ENCODE results near the gene CCDC83.
A peak's percentile ranks its signal among the peaks of the same experiment; 100 is the strongest.
"Not testable (repeated sequence)": the region's sequence is repeated elsewhere in the genome, so short reads cannot be mapped to it uniquely, and the experiment has no call there.

CCDC83 gene

GRCh38 chr11:85945296-85945695 lies 90.1 kb downstream of the CCDC83 start:
- DNase-seq (no peak), ATAC-seq (no peak)

- ATAC-seq (no peak), DNase-seq (no peak)
These were observed 90.6 kb downstream of the CCDC83 start for GRCh38 chr11:85945788-85946187.

DNA sequence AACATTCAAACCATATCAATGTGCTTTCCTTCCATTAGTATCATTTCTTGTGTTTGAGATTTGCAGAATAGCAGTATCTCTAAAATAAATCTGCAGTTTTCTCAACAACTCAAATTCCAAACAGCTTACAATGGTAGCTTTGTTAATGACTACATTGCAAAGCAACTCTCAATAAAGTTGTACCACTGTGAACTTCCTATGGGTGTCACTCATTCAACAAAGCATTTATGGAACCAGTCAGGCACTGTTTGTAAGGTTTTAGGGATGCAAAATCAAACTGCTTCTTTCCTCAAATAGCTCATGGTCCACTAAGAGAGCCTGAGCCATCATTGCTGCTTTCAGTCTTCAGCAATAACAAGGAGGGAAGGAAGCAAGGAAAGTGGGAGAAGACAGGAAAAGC lies 91.0 kb downstream of the CCDC83 start:
- ATAC-seq: no peak
- no peak for DNase-seq

DNA sequence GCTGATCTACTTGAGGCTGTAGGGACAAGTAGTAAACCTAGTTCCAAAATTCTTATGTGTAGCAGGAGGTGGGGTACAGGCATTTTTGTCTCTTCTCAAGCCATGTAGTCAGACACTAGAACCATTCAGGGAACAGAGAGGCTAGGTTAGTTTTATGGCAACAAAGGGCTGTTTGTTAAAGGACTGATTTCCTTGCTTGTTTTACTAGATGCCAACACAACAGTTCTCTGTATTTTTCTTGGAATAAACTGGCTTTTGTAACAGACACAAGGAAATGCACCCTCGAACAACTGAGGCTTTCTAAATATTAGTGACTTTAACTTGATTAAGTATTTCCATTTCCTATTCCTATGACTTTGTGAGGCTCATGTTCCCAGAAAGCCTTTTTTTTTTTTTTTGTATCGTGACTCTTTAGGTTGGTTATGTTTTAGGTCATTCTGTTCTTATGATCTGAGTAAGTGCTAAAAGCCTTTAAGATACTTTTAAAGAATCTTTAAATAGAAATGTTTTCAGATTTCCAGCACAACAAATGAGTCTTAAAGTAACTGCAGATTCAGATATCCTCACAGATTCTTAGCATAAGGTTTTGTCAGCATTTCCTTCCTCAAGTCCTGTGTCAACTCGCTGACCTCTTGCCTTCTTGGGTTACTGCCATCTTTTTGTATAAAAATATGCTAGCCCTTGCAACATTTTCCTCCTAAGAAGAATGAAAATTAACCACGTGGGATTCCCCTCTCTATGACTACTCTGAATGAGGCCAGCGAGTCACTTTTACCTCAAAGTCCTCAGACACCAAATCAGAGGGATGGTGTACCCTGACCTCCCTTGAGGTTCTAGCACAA lies 92.5 kb downstream of the CCDC83 start:
- DNase-seq (peak; percentile 35), ATAC-seq (peak; percentile 93)

DNA sequence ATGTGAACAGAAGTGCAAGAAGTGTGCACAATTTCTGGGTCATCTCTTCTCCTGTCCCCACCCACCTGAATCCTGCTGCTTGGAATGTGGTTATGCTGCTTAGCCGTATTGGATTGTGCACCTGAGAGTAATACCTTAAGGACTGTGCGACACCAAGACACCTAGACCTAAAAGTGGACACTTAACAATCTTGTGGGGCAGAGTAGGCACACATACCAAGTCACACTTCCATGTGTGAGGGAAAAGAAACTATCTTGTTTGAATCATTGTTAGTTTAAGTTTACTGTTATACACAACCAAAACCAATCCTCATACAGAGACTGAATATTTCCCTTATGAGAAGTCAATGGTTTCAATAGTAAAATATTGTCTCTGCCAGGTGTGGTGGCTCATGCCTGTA lies 93.7 kb downstream of the CCDC83 start:
- ATAC-seq (peak; percentile 17), DNase-seq (no peak)

GRCh38 chr11:85949798-85950197 lies 94.6 kb downstream of the CCDC83 start:
- ATAC-seq: no peak
- no peak for DNase-seq

DNA sequence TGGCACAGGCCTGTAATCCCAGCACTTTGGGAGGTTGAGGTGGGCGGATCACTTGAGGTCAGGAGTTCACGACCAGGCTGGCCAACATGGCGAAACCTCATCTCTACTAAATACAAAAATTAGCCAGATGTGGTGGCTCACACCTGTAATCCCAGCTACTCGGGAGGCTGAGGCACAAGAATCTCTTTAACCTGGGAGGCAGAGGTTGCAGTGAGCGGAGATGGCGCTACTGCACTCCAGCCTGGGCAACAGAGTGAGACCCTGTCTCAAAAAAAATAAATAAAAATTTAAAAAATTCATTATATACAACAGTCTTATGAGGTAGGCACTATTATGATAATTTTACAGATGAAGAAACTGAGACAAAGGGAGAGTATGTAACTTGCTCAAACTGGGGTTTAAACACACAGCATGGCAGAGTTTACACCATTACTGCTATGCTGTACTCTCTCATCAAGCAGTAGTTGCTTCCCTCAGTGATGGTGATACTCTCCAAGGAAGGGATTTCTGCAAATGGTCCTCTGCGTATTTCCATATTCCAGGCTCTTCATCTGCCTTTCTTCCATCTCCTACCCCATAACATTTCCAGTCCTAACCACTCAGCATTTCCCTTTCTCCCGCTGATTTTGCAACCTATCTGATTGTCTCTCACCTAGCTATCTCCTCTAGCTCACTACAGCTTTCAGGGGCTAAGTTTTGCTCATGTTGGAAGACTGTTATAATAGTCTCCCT lies 95.3 kb downstream of the CCDC83 start:
- no peak for DNase-seq
- ATAC-seq: no peak

DNA sequence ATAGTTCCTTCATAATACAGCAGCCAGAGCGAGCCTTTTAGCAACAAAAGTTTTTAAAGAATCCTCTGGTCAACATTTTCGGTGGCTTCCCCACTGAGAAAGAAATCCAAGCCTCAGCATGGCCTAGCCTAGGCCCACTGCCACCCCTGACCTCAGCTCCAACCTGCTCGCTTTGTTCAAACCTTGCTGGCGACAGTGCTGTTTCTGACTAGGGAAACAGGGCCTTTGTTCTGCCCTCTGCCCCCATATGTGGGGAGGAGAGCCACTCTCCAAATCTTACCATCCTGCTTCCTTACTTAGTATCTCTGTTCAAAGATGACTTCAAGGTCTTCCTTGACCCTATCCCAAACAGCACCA lies 95.8 kb downstream of the CCDC83 start:
- ATAC-seq (no peak), DNase-seq (no peak)

DNA sequence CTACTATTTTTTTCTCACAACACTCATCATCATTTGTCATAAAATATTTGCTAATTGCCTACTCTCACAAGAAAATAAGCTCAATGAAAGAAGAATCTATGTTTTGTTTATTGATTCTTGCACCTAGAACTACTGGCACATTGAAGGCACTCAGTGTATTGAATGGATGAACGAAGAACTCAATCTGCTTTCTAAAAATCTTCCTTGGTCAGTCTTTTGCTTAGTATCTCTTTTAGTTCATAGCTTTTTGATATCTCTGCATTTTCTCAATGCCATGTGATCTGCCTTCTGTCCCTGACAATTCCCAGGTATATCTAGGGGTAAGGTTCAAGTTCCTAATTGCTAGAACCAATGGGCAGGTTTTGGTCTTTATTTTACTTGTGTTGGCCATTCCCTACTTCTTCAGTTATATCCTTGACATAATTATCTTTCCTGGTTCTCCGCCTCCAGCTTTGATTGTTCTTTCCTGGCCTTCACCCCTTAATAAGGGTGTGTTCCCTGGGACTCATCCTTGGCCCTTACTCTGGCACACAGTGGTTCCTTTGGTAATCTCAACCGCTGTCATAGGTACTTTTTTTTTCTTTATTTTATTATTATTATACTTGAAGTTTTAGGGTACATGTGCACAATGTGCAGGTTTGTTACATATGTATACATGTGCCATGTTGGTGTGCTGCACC lies 96.4 kb downstream of the CCDC83 start:
- DNase-seq (no peak), ATAC-seq (no peak)

DNA sequence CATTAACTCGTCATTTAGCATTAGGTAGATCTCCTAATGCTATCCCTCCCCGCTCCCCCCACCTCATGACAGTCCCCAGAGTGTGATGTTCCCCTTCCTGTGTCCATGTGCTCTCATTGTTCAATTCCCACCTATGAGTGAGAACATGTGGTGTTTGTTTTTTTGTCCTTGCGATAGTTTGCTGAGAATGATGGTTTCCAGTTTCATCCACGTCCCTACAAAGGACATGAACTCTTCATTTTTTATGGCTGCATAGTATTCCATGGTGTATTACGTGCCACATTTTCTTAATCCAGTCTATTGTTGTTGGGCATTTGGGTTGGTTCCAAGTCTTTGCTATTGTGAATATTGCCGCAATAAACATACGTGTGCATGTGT lies 96.9 kb downstream of the CCDC83 start:
- not testable (repeated sequence) for DNase-seq, ATAC-seq

- DNase-seq (no peak), ATAC-seq (no peak)
These were observed 98.4 kb downstream of the CCDC83 start for GRCh38 chr11:85953491-85954143.

DNA sequence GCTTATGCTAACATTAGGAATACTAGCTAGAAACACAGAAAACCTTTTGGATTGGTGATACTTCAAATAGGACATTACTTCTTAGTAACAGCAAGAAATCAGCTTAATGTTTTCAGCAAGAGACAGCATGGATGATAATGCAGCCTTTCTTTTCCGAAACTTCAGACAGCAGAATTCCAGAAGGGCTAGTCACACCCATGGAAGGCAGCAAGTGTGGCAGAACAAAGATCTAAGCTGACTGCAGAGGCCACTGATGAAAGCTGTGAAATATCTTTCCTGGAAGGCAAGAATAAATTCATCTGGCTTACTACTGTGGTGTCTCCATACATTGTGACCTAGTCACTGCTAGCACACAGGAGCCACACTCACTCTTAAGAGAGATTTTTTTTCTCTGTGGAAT lies 100.3 kb downstream of the CCDC83 start:
- ATAC-seq: no peak

GRCh38 chr11:85960678-85961077 lies 105.5 kb downstream of the CCDC83 start:
- ATAC-seq (no peak), DNase-seq (no peak)

More for the DNA sequence above, 100.3 kb downstream of the CCDC83 start:
- no peak for DNase-seq

GRCh38 chr11:85961130-85961529 lies 105.9 kb downstream of the CCDC83 start:
- DNase-seq (no peak), ATAC-seq (no peak)

GRCh38 chr11:85961930-85962363 lies 106.8 kb downstream of the CCDC83 start:
- no peak for DNase-seq
- no peak for ATAC-seq

GRCh38 chr11:85965202-85965601 lies 110.0 kb downstream of the CCDC83 start:
- DNase-seq (no peak), ATAC-seq (no peak)

DNA sequence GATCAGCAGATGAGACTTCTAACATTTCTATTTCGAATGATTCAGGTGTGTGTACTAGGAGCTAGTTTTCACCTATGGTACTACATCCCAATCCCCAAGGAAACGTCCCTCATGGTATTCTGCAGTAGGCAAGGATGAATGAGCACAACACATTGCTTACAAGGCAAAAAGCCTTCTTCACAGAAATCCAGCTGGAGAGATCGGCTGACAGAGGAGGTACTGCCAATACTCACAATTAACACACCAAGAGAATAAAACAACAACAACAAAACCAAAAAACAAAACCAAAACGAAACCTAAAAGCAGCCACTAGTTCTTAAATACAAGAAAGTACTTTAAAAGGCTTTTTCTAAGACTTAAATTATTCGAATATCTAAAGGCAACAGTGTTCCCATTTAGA lies 112.3 kb downstream of the CCDC83 start:
- ATAC-seq (no peak), DNase-seq (no peak)
